Uterus (tissue), 2 donors: ENCODE measurements around the gene CHST1.

ENCODE experiments used
- CTCF ChIP-seq, 4 experiments: fragments of 200-600 bp in 2 of 4; fragments of 450-650 bp in 2 of 4; sonication (generic) in 2 of 4; IDR thresholded peaks; one replicate each; pipeline ENCODE4 v1.5.1; 2016 to 2019; ENCODE audit warnings: antibody characterized with exemption in 4 of 4, mild to moderate bottlenecking in 2 of 4, moderate library complexity in 1 of 4
- POLR2A ChIP-seq, 2 donors: fragments of 450-650 bp; IDR thresholded peaks; one replicate each; pipeline ENCODE4 v1.6.1; 2016; ENCODE audit warnings: antibody characterized with exemption in 2 of 2, mild to moderate bottlenecking in 1 of 2, moderate library complexity in 1 of 2

- TF ChIP-seq CTCF (IDR thresholded peaks at IDR 0.05) (no peak), POLR2A (IDR thresholded peaks at IDR 0.05) (no peak)
Observed at GRCh38 chr11:45654231-45655011, 11.0 kb downstream of the CHST1 start.
